Gastrocnemius medialis (tissue), 4 donors: ENCODE measurements around the gene SETX. TPM values are rescaled to one million over a fixed set of nuclear protein-coding genes. Genes with fewer than 3 reads are reported as not detected.

Source experiments
- ATAC-seq, 2 donors: fragments of 150-250 bp; one replicate each; pipeline ENCODE4 v1.9.1; 2016
- DNase-seq, 2 donors: peaks; one replicate each; pipeline ENCODE4 v3.0.0-alpha.2; 2019
- H3K27ac ChIP-seq, 4 donors: fragments of 200-600 bp; sonication (generic); 1 replicate in 1 of 4; 2 replicates in 3 of 4; pipeline ENCODE4 v1.5.1; 2016 to 2018; ENCODE audit warnings: mild to moderate bottlenecking in 2 of 4, moderate library complexity in 1 of 4
- H3K27me3 ChIP-seq, 3 donors: fragments of 200-600 bp; sonication (generic) in 2 of 3; 1 replicate in 1 of 3; 2 replicates in 2 of 3; pipeline versions ENCODE4 v1.5.1 to v1.6.0; 2016 to 2019; ENCODE audit warnings: mild to moderate bottlenecking in 1 of 3, moderate library complexity in 1 of 3
- H3K36me3 ChIP-seq, 2 donors: fragments of 200-600 bp; sonication (generic) in 1 of 2; one replicate each; pipeline ENCODE4 v1.5.1; 2017 to 2018
- H3K4me1 ChIP-seq, 2 donors: fragments of 200-600 bp; sonication (generic) in 1 of 2; one replicate each; pipeline ENCODE4 v1.5.1; 2016 to 2017; ENCODE audit warnings: mild to moderate bottlenecking in 2 of 2
- H3K4me3 ChIP-seq, 4 donors: fragments of 200-600 bp; sonication (generic) in 3 of 4; 1 replicate in 1 of 4; 2 replicates in 3 of 4; pipeline ENCODE4 v1.5.1; 2016 to 2019; ENCODE audit warnings: mild to moderate bottlenecking in 2 of 4
- H3K9me3 ChIP-seq, 3 donors: fragments of 200-600 bp; sonication (generic) in 2 of 3; 1 replicate in 1 of 3; 2 replicates in 2 of 3; pipeline ENCODE4 v1.5.1; 2016 to 2019
- CTCF ChIP-seq, 5 experiments: fragments of 450-650 bp in 3 of 5; fragments of 200-600 bp in 2 of 5; sonication (generic) in 2 of 5; IDR thresholded peaks in 4 of 5; conservative IDR thresholded peaks in 1 of 5; 1 replicate in 4 of 5; 2 replicates in 1 of 5; pipeline ENCODE4 v1.5.1; 2016 to 2019; ENCODE audit warnings: antibody characterized with exemption in 5 of 5, mild to moderate bottlenecking in 3 of 5, moderate library complexity in 3 of 5
- POLR2A ChIP-seq, 2 donors: fragments of 450-650 bp; IDR thresholded peaks; one replicate each; pipeline ENCODE4 v1.6.1; 2017; ENCODE audit warnings: antibody characterized with exemption in 2 of 2, mild to moderate bottlenecking in 2 of 2, moderate library complexity in 2 of 2
- in situ Hi-C, 4 donors: fragments of 200-750 bp; cut with MboI; loops; one replicate each; pipeline versions ENCODE4 v1.15.0 to v1.8.0; 2017; ENCODE audit warnings: low sequenced_read_pairs in 4 of 4
- intact Hi-C: fragments of 100-400 bp; cut with DNase I; formaldehyde crosslinking; loops from one replicate; pipeline ENCODE4 v1.15.1; 2023; ENCODE audit warnings: low total_unique reads
- total RNA-seq, 4 donors: library from RNA; depleted of rRNA; stranded (reverse); fragments of >200 nt; gene quantifications; one replicate each; pipeline versions ENCODE4 v1.1.0 to v1.2.3, GENCODE V29; 2016

Gene SETX
- total RNA-seq, 4 donors from 2014 or later: 22.3 to 39.3 (median 24.8) TPM

- intact Hi-C loops: loop anchor here (5.0 kb wide), 1 partner anchor 504 kb away; no protein-coding TSS in a partner anchor
- Histone ChIP-seq H3K4me3 (no peak overlapping the region), H3K27me3 (no peaks in the 10 kb centered on the region), H3K27ac (no peak overlapping the region), H3K9me3 (no peaks in the 10 kb centered on the region), H3K4me1 (peaks cover 5 to 10% of the 10 kb centered on the region in 2 donors), H3K36me3 (peaks cover 0 to 62% of the 10 kb centered on the region in 2 donors)
- DNase-seq (no peak), ATAC-seq (no peak)
- in situ Hi-C loops: loop anchor here in 3 of 4 donors (25.0 kb wide), 2 partner anchors 679 to 704 kb away; no protein-coding TSS in a partner anchor
- TF ChIP-seq CTCF (IDR thresholded peaks at IDR 0.05 in 4 of 5, conservative IDR thresholded peaks at IDR 0.05 in 1 of 5) (no peak), POLR2A (IDR thresholded peaks at IDR 0.05) (no peak)
Measured at GRCh38 chr9:132266017-132266416, 88.8 kb downstream of the SETX start.

GRCh38 chr9:132260846-132261245 is 93.9 kb downstream of the SETX start:
- TF ChIP-seq CTCF (IDR thresholded peaks at IDR 0.05 in 4 of 5, conservative IDR thresholded peaks at IDR 0.05 in 1 of 5) (no peak), POLR2A (IDR thresholded peaks at IDR 0.05) (no peak)
- H3K9me3 ChIP-seq: no peaks in the 10 kb centered on the region
- intact Hi-C loops: no loop called here
- H3K4me1 ChIP-seq: peaks cover 5 to 6% of the 10 kb centered on the region in 2 donors
- peaks cover 0 to 32% of the 10 kb centered on the region in 2 donors for H3K36me3 ChIP-seq
- no peaks in the 10 kb centered on the region for H3K27me3 ChIP-seq
- in situ Hi-C loops: loop anchor here in 3 of 4 donors (25.0 kb wide), 2 partner anchors 674 to 699 kb away; no protein-coding TSS in a partner anchor
- H3K4me3 ChIP-seq: no peak overlapping the region
- H3K27ac ChIP-seq: no peak overlapping the region
- no peak for ATAC-seq
- DNase-seq: no peak

DNA sequence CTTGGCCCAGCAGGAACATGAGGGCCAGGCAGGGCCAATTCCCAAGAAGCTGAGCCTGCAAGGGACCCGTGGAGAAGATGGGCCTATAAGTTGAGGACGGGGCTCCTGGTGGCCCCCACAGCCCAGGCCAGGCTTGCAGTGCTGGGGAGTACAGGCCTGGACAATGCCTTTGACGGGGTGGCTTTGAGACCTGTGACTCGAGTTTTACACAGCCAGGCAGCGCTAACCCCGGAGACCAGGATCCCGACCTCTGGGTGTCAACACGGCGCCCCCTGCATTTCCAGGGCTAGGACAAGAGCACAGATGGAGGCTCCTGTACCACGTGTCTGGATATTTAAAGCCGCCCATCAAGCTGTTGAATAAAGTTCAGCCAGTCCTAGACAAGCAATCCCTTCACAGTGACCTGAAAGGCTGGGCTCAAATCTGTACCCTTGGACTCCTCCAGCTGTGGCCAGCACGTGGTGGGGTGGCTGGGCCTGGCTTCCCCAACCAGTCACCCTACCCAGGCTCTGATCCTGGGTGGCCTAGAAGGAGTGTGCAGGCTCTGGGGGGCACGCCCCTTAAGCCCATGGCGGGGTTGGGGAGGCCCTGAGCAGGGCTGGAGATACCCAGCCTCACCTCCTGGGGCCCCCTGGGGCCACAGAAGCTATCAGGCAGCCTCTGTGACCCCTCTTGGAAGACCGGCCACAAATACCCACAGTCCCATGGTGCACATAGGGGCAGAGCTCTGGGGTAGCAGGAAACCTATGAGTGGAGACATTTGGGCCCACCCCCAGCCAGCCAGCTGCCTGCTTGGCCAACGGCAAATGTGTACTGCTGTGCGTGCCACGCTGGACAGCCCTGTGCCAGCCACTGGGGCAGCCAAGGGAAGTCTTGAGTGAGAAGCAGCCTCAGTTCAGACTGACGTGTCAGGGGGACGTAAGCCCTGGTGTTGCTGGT is 104.2 kb downstream of the SETX start:
- no peak for TF ChIP-seq POLR2A (IDR thresholded peaks at IDR 0.05)
- TF ChIP-seq CTCF (IDR thresholded peaks at IDR 0.05 in 4 of 5, conservative IDR thresholded peaks at IDR 0.05 in 1 of 5): no peak
- in situ Hi-C loops: loop anchor here (5.0 to 25.0 kb wide), 3 partner anchors 488 to 688 kb away; no protein-coding TSS in a partner anchor

GRCh38 chr9:132249690-132250089 is 105.1 kb downstream of the SETX start:
- H3K9me3 ChIP-seq: no peaks in the 10 kb centered on the region
- H3K27ac ChIP-seq: no peak overlapping the region
- peaks cover 0 to 12% (median 0%) of the 10 kb centered on the region in 3 donors for H3K27me3 ChIP-seq
- ATAC-seq (no peak), DNase-seq (no peak)
- no peaks in the 10 kb centered on the region for H3K4me1 ChIP-seq
- in situ Hi-C loops (loop anchor here (5.0 to 25.0 kb wide), 3 partner anchors 487 to 687 kb away; no protein-coding TSS in a partner anchor), intact Hi-C loops (loop anchor here (10.0 kb wide), 1 partner anchor 655 kb away; no protein-coding TSS in a partner anchor)
- no peaks in the 10 kb centered on the region for H3K36me3 ChIP-seq
- H3K4me3 ChIP-seq: no peak overlapping the region
- no peak for TF ChIP-seq CTCF (IDR thresholded peaks at IDR 0.05 in 4 of 5, conservative IDR thresholded peaks at IDR 0.05 in 1 of 5)
- TF ChIP-seq POLR2A (IDR thresholded peaks at IDR 0.05): no peak

More for the DNA sequence above, 104.2 kb downstream of the SETX start:
- no peak for DNase-seq
- no peak for ATAC-seq
- no peak overlapping the region for H3K4me3 ChIP-seq
- H3K9me3 ChIP-seq: no peaks in the 10 kb centered on the region
- H3K27ac ChIP-seq: no peak overlapping the region
- no peaks in the 10 kb centered on the region for H3K36me3 ChIP-seq
- no peaks in the 10 kb centered on the region for H3K4me1 ChIP-seq
- peaks cover 0 to 10% (median 0%) of the 10 kb centered on the region in 3 donors for H3K27me3 ChIP-seq
- intact Hi-C loops: no loop called here
